K562 (cell line): ENCODE measurements around the gene NOLC1. TPM values are rescaled to one million over a fixed set of nuclear protein-coding genes. Genes with fewer than 3 reads are reported as not detected.

Source experiments
- BMI1 ChIP-seq: fragments of 150-350 bp; IDR thresholded peaks from 2 replicates; pipeline ENCODE4 v1.6.1; 2014; ENCODE audit warnings: low read length
- CEBPB ChIP-seq: fragments of 450-650 bp; IDR thresholded peaks from 2 replicates; pipeline ENCODE4 v1.6.1; 2016; ENCODE audit warnings: missing genetic modification characterization, missing compliant biosample characterization
- CREM ChIP-seq: IDR thresholded peaks from 2 replicates; pipeline ENCODE4 v1.6.1; 2014; ENCODE audit warnings: antibody characterized with exemption, low read depth
- ERF ChIP-seq: fragments of 450-650 bp; formaldehyde crosslinking; IDR thresholded peaks from 2 replicates; pipeline ENCODE4 v1.4.0; 2020; ENCODE audit warnings: mild to moderate bottlenecking, mixed read lengths
- JUN ChIP-seq, 2 experiments: sonication (generic) in 1 of 2; formaldehyde crosslinking in 1 of 2; IDR thresholded peaks; 2 replicates each; pipeline versions ENCODE4 v1.6.1 to v1.8.0; 2012 to 2022; ENCODE audit warnings: borderline replicate concordance in 2 of 2, mild to moderate bottlenecking in 2 of 2, improper control_type of control experiment in 1 of 2, low read depth in 1 of 2, low read length in 1 of 2, missing genetic modification reagents in 1 of 2
- L3MBTL2 ChIP-seq: fragments of 450-650 bp; IDR thresholded peaks from 2 replicates; pipeline ENCODE4 v1.6.1; 2016; ENCODE audit warnings: mild to moderate bottlenecking, moderate library complexity
- RCOR1 ChIP-seq, 2 experiments: IDR thresholded peaks; 2 replicates each; pipeline ENCODE4 v1.6.1; 2012; ENCODE audit warnings: low read depth in 2 of 2, low read length in 2 of 2, borderline replicate concordance in 1 of 2, improper control_type of control experiment in 1 of 2
- SNIP1 ChIP-seq: fragments of 450-650 bp; IDR thresholded peaks from 2 replicates; pipeline ENCODE4 v1.7.1; 2017; ENCODE audit warnings: low read depth, mild to moderate bottlenecking
- ZBTB7A ChIP-seq: IDR thresholded peaks from 2 replicates; pipeline ENCODE4 v1.6.1; 2011; ENCODE audit warnings: low read depth, mild to moderate bottlenecking, low read length, moderate library complexity, borderline replicate concordance; ENCODE audit not compliant: control insufficient read depth
- ZNF174 ChIP-seq: fragments of 250-450 bp; sonication (Bioruptor Pico); IDR thresholded peaks from 2 replicates; pipeline ENCODE4 v1.4.0; 2020; ENCODE audit warnings: mild to moderate bottlenecking
- polyA plus RNA-seq, 8 experiments: library from polyadenylated mRNA; depleted of rRNA in 4 of 8; stranded (reverse) in 5 of 8; unstranded in 3 of 8; fragments of >200 nt; fragmentation: Nextera tagmentation in 2 of 8; fragmentation: Illumina TruSeq in 1 of 8; extraction: Ambion mirVana in 2 of 8; extraction: Trizol in 1 of 8; gene quantifications; 2 replicates each; pipeline versions ENCODE4 v1.2.1 to v1.2.3, GENCODE V29; 2011 to 2014; ENCODE audit warnings: inconsistent platforms in 1 of 8, missing spikeins in 1 of 8
- total RNA-seq, 7 experiments: library from RNA; depleted of rRNA in 6 of 7; stranded (reverse); fragments of >200 nt in 6 of 7; fragmentation: Illumina TruSeq in 2 of 7; extraction: Trizol in 2 of 7; gene quantifications; 2 replicates each; pipeline versions ENCODE4 v1.2.1 to v1.2.3, GENCODE V29; 2011 to 2021; ENCODE audit warnings: low replicate concordance in 1 of 7
- TF ChIP-seq, protein P1 (sequence below), 2 experiments: fragments of 450-650 bp in 1 of 2; sonication (generic) in 1 of 2; formaldehyde crosslinking in 1 of 2; IDR thresholded peaks; 2 replicates each; pipeline versions ENCODE4 v1.7.1 to v1.9.0; 2016 to 2022; ENCODE audit warnings: inconsistent platforms in 1 of 2, mild to moderate bottlenecking in 1 of 2, missing genetic modification reagents in 1 of 2
- TF ChIP-seq, protein P2 (sequence below), 2 experiments: fragments of 450-650 bp in 1 of 2; sonication (generic) in 1 of 2; formaldehyde crosslinking; conservative IDR thresholded peaks; 2 replicates each; pipeline versions ENCODE4 v1.4.0 to v1.8.1; 2020 to 2022; ENCODE audit warnings: mild to moderate bottlenecking in 1 of 2, missing genetic modification reagents in 1 of 2
- TF ChIP-seq, protein P3 (sequence below): fragments of 450-650 bp; IDR thresholded peaks from 2 replicates; pipeline ENCODE4 v1.6.1; 2016; ENCODE audit warnings: mild to moderate bottlenecking
- TF ChIP-seq, protein P4 (sequence below): fragments of 250-450 bp; sonication (Bioruptor Pico); IDR thresholded peaks from 2 replicates; pipeline ENCODE4 v1.8.0; 2022; ENCODE audit warnings: moderate library complexity, mild to moderate bottlenecking, inconsistent platforms

NOLC1 gene
- total and polyA plus RNA-seq, 9 of the 15 experiments (the other 6 are each of a cell fraction or from before 2014, with no cell fraction given), result 102 to 310 (median 165) TPM

DNA sequence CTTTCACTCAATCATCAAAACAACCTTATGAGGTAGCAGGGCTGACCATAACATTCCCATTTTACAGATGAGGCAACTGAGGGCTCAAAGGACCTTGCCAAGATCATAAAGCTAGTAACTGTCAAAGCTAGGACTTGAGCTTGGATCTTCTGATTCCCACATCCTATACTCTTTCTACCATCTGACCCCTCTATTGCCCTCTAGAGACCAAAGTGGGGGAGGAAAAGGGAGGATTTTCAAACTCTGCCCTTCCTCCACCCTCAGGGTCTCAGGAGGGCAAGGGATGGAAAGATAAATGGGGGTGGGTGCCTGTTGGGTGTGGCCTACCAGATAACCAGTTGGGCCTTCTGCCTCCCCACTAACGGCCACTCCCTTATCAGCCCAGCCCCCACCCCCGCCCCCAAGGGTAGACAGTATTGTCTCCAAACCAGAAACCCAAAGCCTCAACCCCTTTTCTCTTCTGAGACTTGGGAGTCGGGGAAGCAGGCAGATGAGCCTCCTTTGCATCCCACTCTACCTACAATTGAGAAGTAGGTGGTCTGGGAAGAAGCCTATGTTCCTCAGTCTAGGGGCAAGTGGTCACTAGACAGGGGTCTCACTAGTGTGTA, 39.9 kb upstream of the NOLC1 start (continued):
- TF ChIP-seq ZNF174 (no peak), CEBPB (no peak), CREM (peak; percentile 56), JUN (IDR thresholded peaks at IDR 0.05; ENCODE audit: borderline replicate concordance, low read depth, low read length) (no peak), JUN (CRISPR knock-in tag; IDR thresholded peaks at IDR 0.05; ENCODE audit: borderline replicate concordance) (no peak), L3MBTL2 (no peak), RCOR1 (IDR thresholded peaks at IDR 0.05; ENCODE audit: borderline replicate concordance in 1 of 2, low read depth in 2 of 2, low read length in 2 of 2) (peak in 1 of 2 experiments; percentile 85; a peak in 2 of 4 replicates), BMI1 (no peak), SNIP1 (no peak), ERF (CRISPR knock-in tag) (no peak), ZBTB7A (peak; percentile 98)
- TF ChIP-seq, protein P1, sequence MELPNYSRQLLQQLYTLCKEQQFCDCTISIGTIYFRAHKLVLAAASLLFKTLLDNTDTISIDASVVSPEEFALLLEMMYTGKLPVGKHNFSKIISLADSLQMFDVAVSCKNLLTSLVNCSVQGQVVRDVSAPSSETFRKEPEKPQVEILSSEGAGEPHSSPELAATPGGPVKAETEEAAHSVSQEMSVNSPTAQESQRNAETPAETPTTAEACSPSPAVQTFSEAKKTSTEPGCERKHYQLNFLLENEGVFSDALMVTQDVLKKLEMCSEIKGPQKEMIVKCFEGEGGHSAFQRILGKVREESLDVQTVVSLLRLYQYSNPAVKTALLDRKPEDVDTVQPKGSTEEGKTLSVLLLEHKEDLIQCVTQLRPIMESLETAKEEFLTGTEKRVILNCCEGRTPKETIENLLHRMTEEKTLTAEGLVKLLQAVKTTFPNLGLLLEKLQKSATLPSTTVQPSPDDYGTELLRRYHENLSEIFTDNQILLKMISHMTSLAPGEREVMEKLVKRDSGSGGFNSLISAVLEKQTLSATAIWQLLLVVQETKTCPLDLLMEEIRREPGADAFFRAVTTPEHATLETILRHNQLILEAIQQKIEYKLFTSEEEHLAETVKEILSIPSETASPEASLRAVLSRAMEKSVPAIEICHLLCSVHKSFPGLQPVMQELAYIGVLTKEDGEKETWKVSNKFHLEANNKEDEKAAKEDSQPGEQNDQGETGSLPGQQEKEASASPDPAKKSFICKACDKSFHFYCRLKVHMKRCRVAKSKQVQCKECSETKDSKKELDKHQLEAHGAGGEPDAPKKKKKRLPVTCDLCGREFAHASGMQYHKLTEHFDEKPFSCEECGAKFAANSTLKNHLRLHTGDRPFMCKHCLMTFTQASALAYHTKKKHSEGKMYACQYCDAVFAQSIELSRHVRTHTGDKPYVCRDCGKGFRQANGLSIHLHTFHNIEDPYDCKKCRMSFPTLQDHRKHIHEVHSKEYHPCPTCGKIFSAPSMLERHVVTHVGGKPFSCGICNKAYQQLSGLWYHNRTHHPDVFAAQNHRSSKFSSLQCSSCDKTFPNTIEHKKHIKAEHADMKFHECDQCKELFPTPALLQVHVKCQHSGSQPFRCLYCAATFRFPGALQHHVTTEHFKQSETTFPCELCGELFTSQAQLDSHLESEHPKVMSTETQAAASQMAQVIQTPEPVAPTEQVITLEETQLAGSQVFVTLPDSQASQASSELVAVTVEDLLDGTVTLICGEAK (IDR thresholded peaks at IDR 0.05), result no peak
- TF ChIP-seq, protein P1 (CRISPR knock-in tag; IDR thresholded peaks at IDR 0.05), result no peak
- TF ChIP-seq, protein P2, sequence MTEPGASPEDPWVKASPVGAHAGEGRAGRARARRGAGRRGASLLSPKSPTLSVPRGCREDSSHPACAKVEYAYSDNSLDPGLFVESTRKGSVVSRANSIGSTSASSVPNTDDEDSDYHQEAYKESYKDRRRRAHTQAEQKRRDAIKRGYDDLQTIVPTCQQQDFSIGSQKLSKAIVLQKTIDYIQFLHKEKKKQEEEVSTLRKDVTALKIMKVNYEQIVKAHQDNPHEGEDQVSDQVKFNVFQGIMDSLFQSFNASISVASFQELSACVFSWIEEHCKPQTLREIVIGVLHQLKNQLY (CRISPR knock-in tag; conservative IDR thresholded peaks at IDR 0.05), result no peak
- TF ChIP-seq, protein P3, sequence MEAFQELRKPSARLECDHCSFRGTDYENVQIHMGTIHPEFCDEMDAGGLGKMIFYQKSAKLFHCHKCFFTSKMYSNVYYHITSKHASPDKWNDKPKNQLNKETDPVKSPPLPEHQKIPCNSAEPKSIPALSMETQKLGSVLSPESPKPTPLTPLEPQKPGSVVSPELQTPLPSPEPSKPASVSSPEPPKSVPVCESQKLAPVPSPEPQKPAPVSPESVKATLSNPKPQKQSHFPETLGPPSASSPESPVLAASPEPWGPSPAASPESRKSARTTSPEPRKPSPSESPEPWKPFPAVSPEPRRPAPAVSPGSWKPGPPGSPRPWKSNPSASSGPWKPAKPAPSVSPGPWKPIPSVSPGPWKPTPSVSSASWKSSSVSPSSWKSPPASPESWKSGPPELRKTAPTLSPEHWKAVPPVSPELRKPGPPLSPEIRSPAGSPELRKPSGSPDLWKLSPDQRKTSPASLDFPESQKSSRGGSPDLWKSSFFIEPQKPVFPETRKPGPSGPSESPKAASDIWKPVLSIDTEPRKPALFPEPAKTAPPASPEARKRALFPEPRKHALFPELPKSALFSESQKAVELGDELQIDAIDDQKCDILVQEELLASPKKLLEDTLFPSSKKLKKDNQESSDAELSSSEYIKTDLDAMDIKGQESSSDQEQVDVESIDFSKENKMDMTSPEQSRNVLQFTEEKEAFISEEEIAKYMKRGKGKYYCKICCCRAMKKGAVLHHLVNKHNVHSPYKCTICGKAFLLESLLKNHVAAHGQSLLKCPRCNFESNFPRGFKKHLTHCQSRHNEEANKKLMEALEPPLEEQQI, result 0 out of 2 replicates have a peak, but pooled peaks have one; percentile 48
- TF ChIP-seq, protein P4, sequence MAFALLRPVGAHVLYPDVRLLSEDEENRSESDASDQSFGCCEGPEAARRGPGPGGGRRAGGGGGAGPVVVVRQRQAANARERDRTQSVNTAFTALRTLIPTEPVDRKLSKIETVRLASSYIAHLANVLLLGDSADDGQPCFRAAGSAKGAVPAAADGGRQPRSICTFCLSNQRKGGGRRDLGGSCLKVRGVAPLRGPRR (CRISPR knock-in tag), result no peak
